A549 (cell line): ENCODE data around the gene CDC16. TPM values are rescaled to one million over a fixed set of nuclear protein-coding genes. Genes with fewer than 3 reads are reported as not detected.
"Not testable (repeated sequence)": the region's sequence is repeated elsewhere in the genome, so short reads cannot be mapped to it uniquely, and the experiment has no call there.

Experiments used
- ATAC-seq, 2 experiments: fragments of 200-7000 bp in 1 of 2; fragments of >200 bp in 1 of 2; cut with Nextera tagmentation in 1 of 2; cut with Tn5 transposase in 1 of 2; 3 replicates each; pipeline versions ENCODE4 v1.8.0 to v1.9.1; 2018 to 2020; ENCODE audit warnings: mild to moderate bottlenecking in 1 of 2, moderate library complexity in 1 of 2
- CTCF ChIA-PET: fragments of 300-600 bp; sonication (Branson Sonifier 250); formaldehyde crosslinking; extraction: SDS; loops from one replicate; lab custom pipeline; 2021; ENCODE audit warnings: antibody characterized with exemption, inconsistent platforms; lab: Yijun Ruan, JAX
- POLR2A ChIA-PET: fragments of 350-600 bp; formaldehyde crosslinking; extraction: SDS; loops from one replicate; lab custom pipeline; 2021; ENCODE audit warnings: antibody characterized with exemption, inconsistent platforms; lab: Yijun Ruan, JAX
- DNase-seq, 2 experiments: peaks; one replicate each; pipeline versions ENCODE4 v3.0.0 to v3.0.0-alpha.2; 2011 to 2016; ENCODE audit warnings: low read depth in 1 of 2, low spot score in 1 of 2
- FAIRE-seq: peaks from 2 replicates; lab custom pipeline; 2011; peaks lifted over from hg19 to GRCh38; lab: Jason Lieb, UNC
- H3K27ac ChIP-seq, 2 experiments: fragments of >200 bp; sonication (Bioruptor Twin); formaldehyde crosslinking; 3 replicates each; pipeline ENCODE4 v1.5.1; 2016 to 2017
- H3K4me1 ChIP-seq: fragments of >200 bp; sonication (Bioruptor Twin); formaldehyde crosslinking; 3 replicates; pipeline ENCODE4 v1.6.1; 2016
- H3K4me2 ChIP-seq: fragments of >200 bp; sonication (Bioruptor Twin); formaldehyde crosslinking; 3 replicates; pipeline ENCODE4 v1.6.1; 2016
- H3K4me3 ChIP-seq: fragments of >200 bp; sonication (Bioruptor Twin); formaldehyde crosslinking; 3 replicates; pipeline ENCODE4 v1.5.1; 2016
- H3K9me3 ChIP-seq: fragments of >200 bp; sonication (Bioruptor Twin); formaldehyde crosslinking; 3 replicates; pipeline ENCODE4 v1.6.1; 2016
- CEBPB ChIP-seq, 2 experiments: fragments of >200 bp in 1 of 2; sonication (Bioruptor Twin) in 1 of 2; formaldehyde crosslinking in 1 of 2; IDR thresholded peaks; 2 replicates each; pipeline ENCODE4 v1.6.1; 2012 to 2016
- CHD4 ChIP-seq: fragments of 200-600 bp; sonication (generic); IDR thresholded peaks from 2 replicates; pipeline ENCODE4 v1.6.1; 2016; ENCODE audit warnings: antibody characterized with exemption, mild to moderate bottlenecking, borderline replicate concordance
- CTCF ChIP-seq: fragments of >200 bp; sonication (Bioruptor Twin); formaldehyde crosslinking; IDR thresholded peaks from 3 replicates; pipeline ENCODE4 v1.5.1; 2016
- EHMT2 ChIP-seq: fragments of 200-600 bp; sonication (generic); IDR thresholded peaks from 2 replicates; pipeline ENCODE4 v1.6.1; 2016; ENCODE audit warnings: antibody characterized with exemption, low read depth, mild to moderate bottlenecking, moderate library complexity
- HEYL ChIP-seq: fragments of 250-450 bp; sonication (Bioruptor Pico); IDR thresholded peaks from 2 replicates; pipeline ENCODE4 v1.8.0; 2021; ENCODE audit warnings: mild to moderate bottlenecking, moderate library complexity
- HOXB13 ChIP-seq: fragments of 250-450 bp; sonication (Bioruptor Pico); IDR thresholded peaks from 2 replicates; pipeline ENCODE4 v1.5.0; 2020; ENCODE audit warnings: low read depth, mild to moderate bottlenecking, moderate library complexity
- HOXB5 ChIP-seq: fragments of 250-450 bp; sonication (Bioruptor Pico); IDR thresholded peaks from 2 replicates; pipeline ENCODE4 v1.5.0; 2020; ENCODE audit warnings: mild to moderate bottlenecking, moderate library complexity
- JUNB ChIP-seq: fragments of >200 bp; sonication (Bioruptor Twin); formaldehyde crosslinking; IDR thresholded peaks from 2 replicates; pipeline ENCODE4 v1.6.1; 2016
- NPAS2 ChIP-seq: fragments of 250-450 bp; sonication (Bioruptor Pico); IDR thresholded peaks from 2 replicates; pipeline ENCODE4 v1.8.0; 2022; ENCODE audit warnings: mild to moderate bottlenecking, moderate library complexity, borderline replicate concordance
- PBX3 ChIP-seq: IDR thresholded peaks from 2 replicates; pipeline ENCODE4 v1.6.1; 2012
- POLR2A ChIP-seq: IDR thresholded peaks from 2 replicates; pipeline ENCODE4 v1.6.1; 2012; ENCODE audit warnings: mild to moderate bottlenecking, low read length
- RARB ChIP-seq: fragments of 250-450 bp; sonication (Bioruptor Pico); IDR thresholded peaks from 2 replicates; pipeline ENCODE4 v1.8.0; 2021; ENCODE audit warnings: mild to moderate bottlenecking, moderate library complexity
- RCOR1 ChIP-seq: fragments of 150-350 bp; IDR thresholded peaks from 2 replicates; pipeline ENCODE4 v1.6.1; 2014; ENCODE audit warnings: antibody characterized with exemption, low read length, low read depth
- RFX5 ChIP-seq: fragments of 450-650 bp; IDR thresholded peaks from 2 replicates; pipeline ENCODE4 v1.7.1; 2014; ENCODE audit warnings: antibody characterized with exemption, mild to moderate bottlenecking, moderate library complexity
- SMC3 ChIP-seq: fragments of >200 bp; sonication (Bioruptor Twin); formaldehyde crosslinking; IDR thresholded peaks from 3 replicates; pipeline ENCODE4 v1.6.1; 2018; ENCODE audit warnings: inconsistent platforms
- TFCP2L1 ChIP-seq: fragments of 250-450 bp; sonication (Bioruptor Pico); IDR thresholded peaks from 2 replicates; pipeline ENCODE4 v1.5.0; 2021; ENCODE audit warnings: mild to moderate bottlenecking
- USF2 ChIP-seq: fragments of 450-650 bp; IDR thresholded peaks from 2 replicates; pipeline ENCODE4 v1.6.1; 2014; ENCODE audit warnings: antibody characterized with exemption
- ZFP36 ChIP-seq: fragments of 450-650 bp; IDR thresholded peaks from 2 replicates; pipeline ENCODE4 v1.6.1; 2014; ENCODE audit warnings: borderline replicate concordance; ENCODE audit not compliant: partially characterized antibody
- whole genome bisulfite sequencing: methylation state at CpG from one replicate; pipeline ENCODE4 v1.1.6; 2017; ENCODE audit errors: missing lambda C conversion rate; 5-methylcytosine and 5-hydroxymethylcytosine counted together
- polyA plus RNA-seq, 4 experiments: library from polyadenylated mRNA; depleted of rRNA in 3 of 4; stranded (reverse); fragments of >200 nt; fragmentation: RNase III in 1 of 4; extraction: RNeasy Plus Mini Kit Qiagen cat#74134 plus additional on column Dnase treatment in 1 of 4; gene quantifications; 2 replicates in 3 of 4; 3 replicates in 1 of 4; pipeline ENCODE4 v1.2.3, GENCODE V29; 2011 to 2017

Gene CDC16
- polyA plus RNA-seq, 2 of the 4 experiments (the other 2 are of a cell fraction): 42.4 to 85.0 TPM

GRCh38 chr13:114198556-114198955 is 36.1 kb upstream of the CDC16 start:
- WGBS: 88% methylated on average over 5 of the region's 47 CpGs
- Histone ChIP-seq H3K9me3 (no peaks in the 10 kb centered on the region), H3K27ac (no peak overlapping the region), H3K4me1 (no peaks in the 10 kb centered on the region), H3K4me3 (no peak overlapping the region), H3K4me2 (no peak overlapping the region)
- TF ChIP-seq CHD4 (no peak), RFX5 (no peak), ZFP36 (no peak), JUNB (no peak), HOXB5 (no peak), RARB (CRISPR knock-in tag) (no peak), HOXB13 (no peak)
- POLR2A ChIA-PET: no interaction called here
- CTCF ChIA-PET: no interaction called here
- ATAC-seq: no peak
- no peak for FAIRE-seq
- DNase-seq: no peak

- H3K9me3 ChIP-seq, H3K27ac ChIP-seq, H3K4me2 ChIP-seq, H3K4me3 ChIP-seq, H3K4me1 ChIP-seq, ATAC-seq, FAIRE-seq, POLR2A ChIA-PET, DNase-seq: not testable (repeated sequence)
- CTCF ChIA-PET: interaction anchor here (0.9 kb wide), 1 partner anchor 157 kb away, joined by 3 read pairs; no protein-coding TSS in a partner anchor
- WGBS: 91% methylated on average over 25 of the region's 75 CpGs
Observed at GRCh38 chr13:114199526-114199925, 35.2 kb upstream of the CDC16 start.

GRCh38 chr13:114199954-114200353 is 34.7 kb upstream of the CDC16 start:
- DNase-seq: no peak
- H3K9me3 ChIP-seq: no peaks in the 10 kb centered on the region
- WGBS: 82% methylated on average over 28 of the region's 42 CpGs
- ATAC-seq: no peak
- no peak overlapping the region for H3K4me3 ChIP-seq
- H3K4me1 ChIP-seq: no peaks in the 10 kb centered on the region
- TF ChIP-seq RFX5: no peak
- no peak for TF ChIP-seq CTCF
- no peak for TF ChIP-seq NPAS2
- TF ChIP-seq RCOR1: no peak
- no peak for TF ChIP-seq CEBPB (IDR thresholded peaks at IDR 0.05)
- TF ChIP-seq HEYL (CRISPR knock-in tag): no peak
- no peak for TF ChIP-seq TFCP2L1 (CRISPR knock-in tag)
- no peak for TF ChIP-seq PBX3
- TF ChIP-seq USF2: no peak
- TF ChIP-seq POLR2A: no peak
- POLR2A ChIA-PET: no interaction called here
- no peak for FAIRE-seq
- H3K4me2 ChIP-seq: no peak overlapping the region
- no peak overlapping the region for H3K27ac ChIP-seq
- CTCF ChIA-PET: interaction anchor here (0.9 kb wide), 2 partner anchors 12 to 157 kb away, joined by 3 read pairs; no protein-coding TSS in a partner anchor

GRCh38 chr13:114200399-114200911 is 34.2 kb upstream of the CDC16 start:
- FAIRE-seq: no peak
- CTCF ChIA-PET: interaction anchor here (0.9 kb wide), 2 partner anchors 12 to 158 kb away, joined by 3 read pairs; no protein-coding TSS in a partner anchor
- POLR2A ChIA-PET: no interaction called here

More at GRCh38 chr13:114200399-114200911, 34.2 kb upstream of the CDC16 start:
- no peak for ATAC-seq
- TF ChIP-seq EHMT2 (no peak), SMC3 (no peak), USF2 (no peak)
- TF ChIP-seq, all 56 proteins: peak for 0
- DNase-seq: no peak
- Histone ChIP-seq H3K4me2 (no peak overlapping the region), H3K9me3 (no peaks in the 10 kb centered on the region), H3K4me1 (no peaks in the 10 kb centered on the region), H3K4me3 (no peak overlapping the region), H3K27ac (no peak overlapping the region)
- WGBS: 79% methylated on average over 14 of the region's 18 CpGs
